DMS53 treated with DMSO at 0.1 percent for 48 hours (cell line): ENCODE data around the gene EPHB1.

ENCODE experiments used
- DNase-seq: peaks from one replicate; lab custom pipeline; 2025; ENCODE audit not compliant: unreplicated experiment; lab: John Stamatoyannopoulos, UW

The EPHB1 gene

GRCh38 chr3:134794950-134795745 lies at the start of gene EPHB1:
TSS of gene EPHB1 (plus strand) at chr3:134795260.
- peak; percentile 75 for DNase-seq

DNA sequence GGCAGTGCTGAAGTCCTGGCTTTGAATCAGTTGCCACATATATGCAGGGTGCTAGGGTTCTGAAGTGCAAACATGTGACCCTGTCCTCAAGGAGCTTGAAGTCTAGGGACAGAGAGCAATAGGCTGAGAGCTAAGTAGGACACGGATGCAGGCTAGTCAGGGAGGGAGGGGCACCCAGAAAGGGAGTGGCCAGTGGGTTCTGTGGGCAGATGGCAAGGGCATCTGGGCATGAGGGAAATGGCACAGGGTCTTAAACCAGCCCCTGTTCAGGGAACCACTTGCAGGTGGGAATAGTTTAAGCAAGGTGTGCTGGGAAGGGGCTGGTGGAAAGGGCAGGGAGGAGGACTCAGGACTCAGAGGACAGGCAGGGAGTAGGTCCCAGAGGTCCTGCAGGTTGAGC lies 46.4 kb upstream of the EPHB1 start:
- no peak for DNase-seq

- no peak for DNase-seq
Measured at GRCh38 chr3:134749174-134749573, 45.9 kb upstream of the EPHB1 start.

DNA sequence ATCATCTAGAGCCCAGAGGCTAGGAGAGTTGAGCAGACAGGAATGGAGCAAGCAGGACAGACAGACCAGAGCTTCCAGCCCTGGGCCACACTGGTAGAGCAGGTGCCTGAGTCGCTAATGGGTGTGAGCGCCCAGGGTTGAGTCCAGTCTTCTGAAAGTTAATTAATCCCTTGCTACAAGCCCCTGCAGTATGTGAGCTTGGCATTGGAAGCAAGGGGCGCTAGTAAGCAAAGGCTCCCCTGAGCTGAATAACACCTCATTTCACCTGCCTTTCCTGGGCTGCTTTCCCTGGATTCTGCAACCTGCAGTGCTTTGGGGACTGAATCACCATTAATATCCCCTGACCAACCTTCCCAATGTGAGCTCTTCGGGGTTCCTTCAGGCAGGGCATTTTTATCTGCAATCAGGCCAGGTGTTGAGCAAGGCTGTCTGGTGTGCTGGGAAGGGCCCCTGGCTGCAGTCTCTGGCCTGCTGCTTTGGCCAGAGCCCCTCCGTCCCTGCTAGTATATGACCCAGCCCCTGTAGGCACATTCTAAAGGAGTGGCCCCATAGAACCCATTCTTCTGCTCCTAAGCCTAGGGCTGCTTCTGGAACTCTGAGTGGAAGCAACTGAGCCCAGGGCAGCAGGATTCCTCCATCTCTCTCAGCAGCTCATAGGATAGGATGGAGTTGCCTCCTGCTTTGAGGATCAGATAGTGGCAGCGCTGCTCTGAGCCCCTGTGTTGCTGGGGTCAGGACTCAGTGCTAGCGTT lies 45.1 kb upstream of the EPHB1 start:
- no peak for DNase-seq

GRCh38 chr3:134751831-134752230 lies 43.2 kb upstream of the EPHB1 start:
- no peak for DNase-seq

- DNase-seq: no peak
Measured at GRCh38 chr3:134752761-134753461, 42.1 kb upstream of the EPHB1 start.

DNA sequence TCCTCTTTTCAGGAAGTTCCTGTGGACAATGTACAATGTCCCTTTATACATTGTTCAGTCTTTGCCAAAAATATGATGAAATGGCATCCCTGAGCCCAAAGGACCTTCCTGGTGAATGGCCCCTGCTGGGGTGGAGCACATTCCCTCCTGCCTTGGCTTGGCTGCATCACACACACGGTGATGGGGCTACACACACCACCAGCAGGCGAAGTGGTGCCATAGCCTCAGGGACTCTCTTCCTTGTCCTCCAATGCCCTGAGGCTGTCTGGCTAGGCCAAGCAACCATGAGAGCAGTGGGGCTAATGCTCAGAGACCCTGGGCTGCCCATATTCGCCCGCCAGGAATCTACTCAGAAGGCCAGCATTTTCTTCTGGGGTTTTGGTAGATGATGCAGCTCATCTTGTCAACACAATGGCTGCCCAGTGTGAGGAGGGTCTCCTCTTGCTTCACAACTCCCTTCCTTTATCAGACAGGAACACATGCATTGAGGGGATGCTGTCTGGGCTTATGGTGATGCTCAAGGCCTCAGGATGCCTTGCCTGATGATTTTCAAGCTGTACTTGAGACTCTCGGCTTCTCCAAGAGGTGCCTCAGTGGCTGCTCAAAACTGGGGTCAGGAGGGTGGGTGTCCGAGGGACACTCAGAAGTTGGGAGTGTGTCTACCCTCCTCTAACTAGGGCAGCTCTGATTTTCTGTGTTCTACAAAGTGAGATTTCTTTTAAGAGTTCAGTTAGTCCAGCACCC lies 40.9 kb upstream of the EPHB1 start:
- DNase-seq: no peak

- no peak for DNase-seq
Measured at GRCh38 chr3:134754768-134755559, 40.1 kb upstream of the EPHB1 start.

DNA sequence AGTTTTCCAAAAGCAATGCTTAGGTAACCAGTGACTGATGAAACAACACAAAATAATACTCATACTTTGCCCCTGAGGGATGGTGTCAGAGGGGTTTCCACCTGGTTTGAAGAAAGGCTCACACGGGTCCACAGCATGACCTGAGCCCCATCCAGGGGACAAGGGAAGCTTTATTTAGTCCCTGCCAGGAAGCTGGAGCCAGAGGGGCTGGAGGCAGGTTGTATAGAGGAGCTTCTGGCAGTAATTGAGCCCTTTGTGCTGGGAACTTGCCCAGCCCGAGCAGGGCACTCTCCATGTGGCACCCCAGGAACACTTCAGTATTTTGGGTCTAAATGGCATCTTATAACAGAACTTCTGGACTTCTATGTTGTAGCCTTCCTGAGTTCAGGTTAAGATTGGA lies 39.2 kb upstream of the EPHB1 start:
- no peak for DNase-seq

DNA sequence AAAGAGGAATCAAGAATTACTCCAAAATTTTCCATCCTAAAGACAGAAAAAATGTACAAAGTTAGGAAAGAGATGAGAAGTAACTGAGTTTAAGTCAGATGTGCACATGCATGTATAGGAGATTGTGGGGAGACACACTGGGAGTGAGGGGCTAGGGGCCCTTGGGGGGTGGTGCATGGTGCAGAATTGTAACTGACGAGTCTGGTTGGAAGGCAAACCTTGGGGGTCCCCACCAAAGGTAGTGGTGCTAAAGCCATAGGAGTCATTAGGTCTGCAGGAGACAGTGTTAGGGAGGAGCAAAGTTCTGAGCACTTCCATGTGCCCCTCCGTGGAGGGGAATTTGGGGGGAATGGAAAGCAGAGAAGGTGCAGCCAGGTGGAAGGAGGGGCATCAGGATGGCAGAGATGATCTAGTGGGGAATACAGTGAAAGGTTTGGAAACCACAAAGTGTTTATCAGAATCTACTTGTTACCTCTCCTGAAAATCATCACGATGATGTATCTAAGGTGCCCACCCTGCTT lies 37.5 kb upstream of the EPHB1 start:
- no peak for DNase-seq

GRCh38 chr3:134761213-134761612 lies 33.8 kb upstream of the EPHB1 start:
- DNase-seq: no peak

DNA sequence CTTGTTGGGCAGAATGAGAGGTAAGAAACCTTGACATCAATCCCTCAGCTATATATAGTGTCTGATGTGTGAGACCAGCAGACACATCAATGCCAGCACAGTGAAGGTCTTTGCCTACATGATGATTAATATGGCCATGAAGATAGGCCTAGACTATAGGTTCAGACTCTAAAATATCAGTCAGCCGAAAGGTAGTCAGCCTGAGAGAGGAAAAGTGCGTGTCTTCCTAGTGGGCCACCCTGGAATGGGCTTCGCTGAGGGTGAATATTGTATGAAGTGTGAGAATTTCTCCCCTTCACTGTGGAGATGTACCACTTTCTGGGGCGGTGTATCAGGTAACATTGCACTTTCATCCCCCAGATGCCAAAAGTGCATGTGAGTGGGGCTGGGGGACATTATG lies 33.0 kb upstream of the EPHB1 start:
- no peak for DNase-seq

DNA sequence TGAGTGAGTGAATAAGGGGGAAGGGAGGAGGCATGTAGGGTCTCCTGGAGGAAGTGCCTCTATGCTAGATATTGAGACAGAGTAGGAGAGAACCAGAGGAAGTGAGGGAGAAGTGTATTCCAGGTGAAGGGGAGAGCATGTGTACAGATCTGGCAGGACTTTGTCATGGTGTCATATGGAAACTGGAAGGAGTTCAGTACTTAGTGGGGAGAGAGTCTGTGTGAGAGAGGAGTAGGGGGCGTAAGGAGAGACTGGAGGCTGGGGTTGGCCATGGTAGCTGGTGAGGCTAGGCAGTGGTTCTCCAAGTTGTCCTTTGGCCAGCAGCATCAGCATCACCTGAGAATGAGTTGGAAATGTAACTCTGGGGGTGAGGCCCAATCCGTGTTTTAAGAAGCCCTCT lies 29.6 kb upstream of the EPHB1 start:
- no peak for DNase-seq

DNA sequence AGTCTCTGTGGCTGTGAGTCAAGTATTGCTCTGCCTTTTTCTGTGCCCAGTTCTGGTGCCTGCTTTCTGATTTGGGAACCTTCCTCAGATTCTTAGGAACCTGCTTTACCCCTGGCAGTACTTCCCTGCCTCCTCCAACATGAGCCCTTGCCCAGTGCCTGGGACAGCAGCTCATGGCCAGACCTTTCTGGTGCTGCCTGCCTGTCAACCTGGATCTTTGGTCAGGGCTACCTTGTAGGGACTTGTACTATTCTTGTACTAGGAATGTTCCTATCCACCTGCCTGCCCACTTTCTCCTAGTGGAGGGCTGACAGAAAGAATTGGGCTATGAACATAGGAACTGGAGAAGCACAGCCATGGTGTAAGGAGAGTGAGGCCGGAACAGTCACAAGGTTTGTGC lies 28.8 kb upstream of the EPHB1 start:
- DNase-seq: no peak

- DNase-seq: no peak
Measured at GRCh38 chr3:134768116-134768515, 26.9 kb upstream of the EPHB1 start.

DNA sequence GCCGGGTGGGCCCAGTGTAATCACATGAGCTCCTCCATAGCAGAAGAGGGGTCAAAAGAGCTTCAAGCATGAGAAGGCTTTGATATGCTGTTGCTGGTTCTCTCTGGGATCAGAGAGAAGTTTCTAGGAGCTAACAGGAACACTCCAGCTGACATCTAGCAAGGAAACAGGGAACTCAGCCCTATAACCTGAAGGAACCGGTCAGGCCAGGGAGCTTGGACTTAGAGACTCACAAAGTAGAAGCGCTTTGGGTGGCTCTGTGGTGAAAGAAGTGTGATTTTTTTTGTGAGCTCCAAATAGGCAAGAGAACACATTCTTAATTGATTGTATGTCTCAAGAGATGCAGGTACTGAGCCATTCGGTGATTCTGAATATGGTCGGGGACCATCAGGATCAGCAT lies 26.2 kb upstream of the EPHB1 start:
- no peak for DNase-seq

DNA sequence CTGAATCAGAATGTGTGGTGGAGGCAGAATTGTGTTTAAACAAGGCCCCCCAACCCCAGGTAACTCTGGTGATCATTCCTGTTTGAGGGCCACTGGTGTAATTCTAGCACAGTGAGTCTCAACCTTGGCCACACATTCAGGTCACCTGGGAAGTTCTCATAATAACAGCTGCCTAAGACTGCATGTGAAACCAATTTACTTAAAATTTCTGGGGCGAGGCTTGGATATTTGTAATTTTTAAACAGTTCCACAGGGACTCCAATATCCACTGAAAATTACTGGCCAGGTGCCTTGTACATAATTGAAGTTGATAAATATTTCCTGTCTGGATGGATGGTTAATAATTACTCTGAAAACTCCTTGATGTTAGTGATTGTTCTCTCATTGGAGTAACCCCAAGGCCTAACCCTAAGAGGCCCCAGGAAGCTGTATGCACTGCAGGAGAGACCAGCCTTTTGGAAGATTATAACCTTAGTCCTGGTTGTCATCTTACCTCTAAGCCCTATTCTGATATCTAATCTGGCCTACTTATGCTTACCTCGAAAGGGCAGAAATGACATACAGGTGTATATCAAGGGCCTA lies 25.7 kb upstream of the EPHB1 start:
- peak; percentile 15 for DNase-seq

- no peak for DNase-seq
Measured at GRCh38 chr3:134772011-134772410, 23.0 kb upstream of the EPHB1 start.

GRCh38 chr3:134772591-134772990 lies 22.5 kb upstream of the EPHB1 start:
- DNase-seq: no peak

DNA sequence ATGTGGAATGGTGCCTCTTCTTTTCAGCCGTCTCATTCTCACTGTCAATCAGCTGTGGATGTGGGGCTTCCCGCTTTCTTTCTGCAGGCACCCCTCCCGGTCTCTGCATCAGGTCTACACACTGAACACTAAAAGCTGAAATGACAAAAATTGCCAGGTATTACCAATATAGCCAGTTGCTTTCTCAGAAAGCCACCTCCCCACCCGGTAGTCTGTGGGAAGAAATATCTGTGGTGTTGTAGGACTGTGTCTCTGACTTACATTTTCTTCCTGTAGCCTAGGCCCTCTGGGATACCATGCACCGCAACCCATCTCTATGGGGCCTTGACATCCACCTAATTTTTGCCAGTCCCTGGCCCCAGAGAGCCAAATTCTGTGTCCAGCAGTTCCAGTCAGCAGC lies 19.2 kb upstream of the EPHB1 start:
- no peak for DNase-seq
